ENCODE results near the gene NEDD9.

DNA sequence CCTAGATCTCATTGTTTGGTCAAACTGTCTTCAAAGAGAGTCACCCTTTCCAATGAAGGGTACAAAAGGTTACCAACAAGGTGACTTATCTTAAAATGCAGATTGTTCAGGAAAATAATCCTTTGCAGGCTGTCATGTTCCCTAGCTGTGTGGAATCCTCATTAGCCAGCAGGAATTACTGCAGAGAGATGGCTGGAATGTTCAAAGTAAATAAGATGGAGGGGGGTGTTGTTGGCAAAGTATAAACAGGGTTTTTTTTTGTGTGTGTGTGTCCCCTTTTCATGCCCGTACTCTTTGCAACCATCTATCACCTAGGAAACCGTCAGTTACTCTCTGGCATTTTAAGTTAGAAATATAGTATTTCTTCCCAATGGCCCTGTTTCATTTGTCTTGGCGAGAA lies 6.5 kb downstream of the NEDD9 start:
- TF ChIP-seq, protein P1, sequence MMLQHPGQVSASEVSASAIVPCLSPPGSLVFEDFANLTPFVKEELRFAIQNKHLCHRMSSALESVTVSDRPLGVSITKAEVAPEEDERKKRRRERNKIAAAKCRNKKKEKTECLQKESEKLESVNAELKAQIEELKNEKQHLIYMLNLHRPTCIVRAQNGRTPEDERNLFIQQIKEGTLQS (IDR thresholded peaks at IDR 0.05; ENCODE audit: borderline replicate concordance, extremely low read depth, low read depth, low read length), result no peak
- TF ChIP-seq POU2F2 (IDR thresholded peaks at IDR 0.05; ENCODE audit: borderline replicate concordance, low read depth, low read length) (no peak), NRF1 (conservative IDR thresholded peaks at IDR 0.05; ENCODE audit: low read depth, low read length) (no peak), POLR2A (IDR thresholded peaks at IDR 0.05; ENCODE audit: low read depth, low read length) (no peak), POLR2AphosphoS2 (IDR thresholded peaks at IDR 0.05; ENCODE audit: low read depth, low read length) (no peak), SPI1 (IDR thresholded peaks at IDR 0.05; ENCODE audit: borderline replicate concordance, insufficient read depth, low read depth, low read length) (no peak)
- TF ChIP-seq, protein P2, sequence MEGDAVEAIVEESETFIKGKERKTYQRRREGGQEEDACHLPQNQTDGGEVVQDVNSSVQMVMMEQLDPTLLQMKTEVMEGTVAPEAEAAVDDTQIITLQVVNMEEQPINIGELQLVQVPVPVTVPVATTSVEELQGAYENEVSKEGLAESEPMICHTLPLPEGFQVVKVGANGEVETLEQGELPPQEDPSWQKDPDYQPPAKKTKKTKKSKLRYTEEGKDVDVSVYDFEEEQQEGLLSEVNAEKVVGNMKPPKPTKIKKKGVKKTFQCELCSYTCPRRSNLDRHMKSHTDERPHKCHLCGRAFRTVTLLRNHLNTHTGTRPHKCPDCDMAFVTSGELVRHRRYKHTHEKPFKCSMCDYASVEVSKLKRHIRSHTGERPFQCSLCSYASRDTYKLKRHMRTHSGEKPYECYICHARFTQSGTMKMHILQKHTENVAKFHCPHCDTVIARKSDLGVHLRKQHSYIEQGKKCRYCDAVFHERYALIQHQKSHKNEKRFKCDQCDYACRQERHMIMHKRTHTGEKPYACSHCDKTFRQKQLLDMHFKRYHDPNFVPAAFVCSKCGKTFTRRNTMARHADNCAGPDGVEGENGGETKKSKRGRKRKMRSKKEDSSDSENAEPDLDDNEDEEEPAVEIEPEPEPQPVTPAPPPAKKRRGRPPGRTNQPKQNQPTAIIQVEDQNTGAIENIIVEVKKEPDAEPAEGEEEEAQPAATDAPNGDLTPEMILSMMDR (IDR thresholded peaks at IDR 0.05 in 2 of 3, conservative IDR thresholded peaks at IDR 0.05 in 1 of 3; ENCODE audit: control insufficient read depth in 2 of 3, extremely low read depth in 1 of 3, insufficient read depth in 1 of 3, low read depth in 3 of 3, low read length in 3 of 3), result no peak

All from GM12878 (cell line).